Measurements from ENCODE around the gene BBLN. TPM values are rescaled to one million over a fixed set of nuclear protein-coding genes. Genes with fewer than 3 reads are reported as not detected.

BBLN gene, protein sequence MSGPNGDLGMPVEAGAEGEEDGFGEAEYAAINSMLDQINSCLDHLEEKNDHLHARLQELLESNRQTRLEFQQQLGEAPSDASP
- total RNA-seq: 65.9 and 79.5 TPM in 2 replicates

DNA sequence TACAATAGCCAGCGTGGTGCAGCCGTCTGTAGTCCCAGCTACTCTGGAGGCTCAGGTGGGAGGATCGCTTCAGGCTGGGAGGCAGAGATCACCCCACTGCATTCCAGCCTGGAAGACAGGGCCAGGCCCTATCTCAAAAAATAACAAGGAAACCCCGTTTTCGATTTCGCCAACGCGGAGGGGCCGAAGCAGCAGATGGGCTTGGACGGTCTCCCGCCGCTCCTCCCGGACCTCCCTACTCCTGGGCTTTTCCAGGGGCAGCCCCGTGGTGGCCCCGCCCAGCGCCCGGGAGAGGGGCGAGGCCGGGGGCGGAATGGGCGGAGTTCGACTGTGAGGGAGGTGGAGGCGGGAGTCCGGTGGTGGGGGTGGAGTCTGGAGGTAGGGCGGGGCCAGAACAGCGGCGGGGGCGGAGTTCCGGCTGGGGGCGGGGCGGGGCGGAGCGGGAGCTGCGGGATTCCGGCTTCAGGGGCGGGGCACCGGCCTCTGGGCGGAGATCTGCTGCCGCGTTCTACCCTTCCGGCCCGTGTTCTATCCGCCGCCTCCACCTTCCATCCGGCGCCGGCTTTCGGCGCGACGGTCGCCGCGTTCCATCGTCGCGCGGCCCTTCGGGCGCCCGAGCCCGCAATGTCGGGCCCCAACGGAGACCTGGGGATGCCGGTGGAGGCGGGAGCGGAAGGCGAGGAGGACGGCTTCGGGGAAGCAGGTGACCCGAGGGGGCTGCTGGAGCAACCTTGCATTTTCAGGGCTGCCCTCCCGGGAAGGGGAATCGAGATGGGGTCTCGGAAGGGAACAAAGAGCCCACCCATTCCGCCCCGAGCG, at the start of gene BBLN:
Gene BBLN (plus strand): TSS at position 482 of the 819 bp plus-strand sequence. CDS start 143 bp downstream, at position 625.

DNA sequence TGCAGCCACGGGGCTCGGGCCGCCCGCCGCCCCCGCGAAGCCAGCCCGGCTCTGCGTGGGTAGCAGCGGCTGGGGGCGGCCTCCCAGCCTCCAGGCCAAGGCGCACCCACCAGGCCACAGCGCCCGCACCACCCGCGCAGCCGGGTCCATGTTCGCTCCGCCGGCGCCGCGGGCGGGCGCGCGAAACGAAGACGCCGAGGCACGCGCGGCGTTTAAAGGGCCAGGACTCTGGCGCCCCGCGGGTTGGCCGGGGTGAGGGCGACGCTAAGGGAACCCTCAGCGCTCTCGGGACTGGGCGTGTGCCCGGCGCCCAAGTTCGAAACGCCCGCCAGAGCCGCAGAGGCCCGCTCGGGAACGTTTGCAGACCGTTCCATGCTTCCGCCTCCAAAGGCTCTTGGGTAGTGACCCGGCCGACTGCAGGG, 32.5 kb upstream of the BBLN start, which contains the start of gene PTGES2:
Gene PTGES2 (minus strand): TSS at position 162 of the 422 bp plus-strand sequence. CDS start 12 bp downstream, at position 150.

DNA sequence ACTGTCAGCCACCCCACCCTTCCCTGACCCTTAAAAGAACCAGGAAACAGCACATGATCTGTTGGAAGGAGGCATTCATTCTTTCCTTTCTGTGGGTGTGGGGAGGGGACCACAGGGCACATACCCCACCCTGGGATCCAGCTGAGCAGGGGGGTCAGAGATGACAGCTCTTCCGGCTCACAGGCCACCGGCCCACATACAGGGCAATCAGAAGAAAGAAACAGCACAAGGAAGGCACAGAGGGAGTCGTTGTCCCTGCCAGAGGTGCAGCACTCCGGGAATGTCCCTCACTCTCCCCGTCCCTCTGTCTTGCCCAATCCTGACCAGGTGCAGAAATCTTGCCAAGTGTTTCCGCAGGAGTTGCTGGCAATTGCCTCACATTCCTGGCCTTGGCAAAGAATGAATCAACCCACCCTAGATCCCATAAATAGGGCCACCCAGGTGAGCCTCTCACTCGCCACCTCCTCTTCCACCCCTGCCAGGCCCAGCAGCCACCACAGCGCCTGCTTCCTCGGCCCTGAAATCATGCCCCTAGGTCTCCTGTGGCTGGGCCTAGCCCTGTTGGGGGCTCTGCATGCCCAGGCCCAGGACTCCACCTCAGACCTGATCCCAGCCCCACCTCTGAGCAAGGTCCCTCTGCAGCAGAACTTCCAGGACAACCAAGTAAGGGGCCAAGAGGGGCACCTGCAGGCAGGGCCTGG, 10.9 kb upstream of the BBLN start, which contains the start of gene LCN2:
Gene LCN2 (plus strand): TSS at position 453 of the 701 bp plus-strand sequence. CDS start 73 bp downstream, at position 526.

DNA sequence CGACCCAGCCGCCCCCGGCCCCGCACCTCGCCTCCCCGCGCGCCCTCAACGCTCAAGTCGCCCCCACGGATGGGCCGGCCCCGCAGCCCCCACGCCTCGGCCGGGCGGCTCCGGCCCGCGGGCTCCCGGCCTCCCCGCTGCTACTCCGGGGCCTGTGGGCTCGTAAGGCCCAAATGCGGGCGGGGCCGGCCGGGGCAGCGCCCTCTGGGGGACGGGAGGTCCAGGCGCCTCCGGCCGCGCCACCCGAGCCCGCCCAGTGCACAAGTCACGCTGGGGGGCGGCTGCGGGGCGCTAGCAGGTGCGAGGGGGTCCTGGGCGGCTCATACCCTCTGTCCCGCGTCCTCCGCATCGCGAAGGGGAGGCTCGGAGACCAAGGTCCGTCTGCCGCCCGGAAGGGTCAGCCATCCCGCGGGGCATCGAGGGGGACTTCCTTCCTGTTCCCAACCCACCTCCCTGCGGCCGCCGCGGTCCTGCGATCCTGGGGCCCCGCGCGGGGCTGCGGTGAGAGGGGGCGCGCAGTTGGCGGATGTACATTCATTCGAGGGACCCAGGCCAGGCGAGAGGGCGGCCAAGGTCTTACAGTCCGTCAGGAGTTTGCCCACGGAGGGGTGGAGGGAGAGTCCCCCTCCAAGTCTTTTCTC, 31.5 kb downstream of the BBLN start, which contains the start of gene CIZ1:
Gene CIZ1 (minus strand): TSS at position 167 of the 641 bp plus-strand sequence. CDS start 715 bp downstream, outside the sequence.

DNA sequence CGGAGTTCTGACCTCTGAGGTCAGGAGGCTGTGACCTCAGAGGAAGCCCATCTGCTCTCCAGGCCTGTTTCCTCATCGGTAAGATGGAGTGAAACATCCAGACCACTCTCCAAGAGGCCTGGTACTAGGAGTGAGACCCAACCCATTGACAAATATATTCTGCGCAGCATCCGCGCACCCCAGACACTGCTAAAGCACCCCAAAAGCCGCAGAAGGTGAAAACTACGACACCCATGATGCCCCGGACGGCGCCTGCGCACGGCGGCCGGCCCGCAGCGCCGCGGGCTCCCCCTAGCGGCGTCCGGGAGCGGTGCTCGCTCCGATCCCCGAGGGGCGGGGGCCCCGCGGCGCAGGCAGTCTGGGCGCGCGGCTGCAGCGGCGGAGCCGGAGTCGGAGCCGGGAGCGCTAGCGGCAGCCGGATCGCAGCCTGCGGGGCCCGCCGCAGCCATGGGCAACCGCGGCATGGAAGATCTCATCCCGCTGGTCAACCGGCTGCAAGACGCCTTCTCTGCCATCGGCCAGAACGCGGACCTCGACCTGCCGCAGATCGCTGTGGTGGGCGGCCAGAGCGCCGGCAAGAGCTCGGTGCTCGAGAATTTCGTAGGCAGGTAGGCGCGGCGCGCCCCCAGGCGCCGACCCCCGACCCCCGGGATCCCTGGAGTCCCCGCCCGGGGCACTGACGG, 43.1 kb downstream of the BBLN start, which contains the start of gene DNM1:
Gene DNM1 (plus strand): TSS at position 356 of the 683 bp plus-strand sequence. CDS start 92 bp downstream, at position 448.

Other genes with a start within 250 kb of the BBLN start
- gene ST6GALNAC4, start 243.2 kb upstream of the BBLN start, total RNA-seq: 32.0 and 37.7 TPM in 2 replicates
- gene PIP5KL1, start 229.5 kb upstream of the BBLN start, total RNA-seq: 3.8 and 6.0 TPM in 2 replicates
- 12.0 and 13.6 TPM in 2 replicates for gene DPM2, start 222.4 kb upstream of the BBLN start, total RNA-seq
- gene EEIG1, start 179.3 kb upstream of the BBLN start, total RNA-seq: 7.7 and 8.5 TPM in 2 replicates
- gene NAIF1, start 92.9 kb upstream of the BBLN start, total RNA-seq: 9.2 and 10.1 TPM in 2 replicates
- gene SLC25A25, start 92.0 kb upstream of the BBLN start, total RNA-seq: 9.4 and 22.2 TPM in 2 replicates
- gene PTGES2, start 32.5 kb upstream of the BBLN start, total RNA-seq: 65.2 and 112 TPM in 2 replicates
- gene LCN2, start 10.8 kb upstream of the BBLN start, total RNA-seq: 20.5 and 154 TPM in 2 replicates
- 16.9 and 25.6 TPM in 2 replicates for gene CIZ1, start 31.3 kb downstream of the BBLN start, total RNA-seq
- gene DNM1, start 43.1 kb downstream of the BBLN start, total RNA-seq: 2.8 and 6.5 TPM in 2 replicates
- gene GOLGA2, start 115.7 kb downstream of the BBLN start, total RNA-seq: 41.2 and 42.4 TPM in 2 replicates
- 18.8 and 22.8 TPM in 2 replicates for gene SWI5, start 116.0 kb downstream of the BBLN start, total RNA-seq
- 14.9 and 21.5 TPM in 2 replicates for gene TRUB2, start 162.2 kb downstream of the BBLN start, total RNA-seq
- gene COQ4, start 162.6 kb downstream of the BBLN start, total RNA-seq: 31.1 and 31.6 TPM in 2 replicates
- 18.1 and 33.0 TPM in 2 replicates for gene SLC27A4, start 180.3 kb downstream of the BBLN start, total RNA-seq
- gene URM1, start 211.1 kb downstream of the BBLN start, total RNA-seq: 30.5 and 31.3 TPM in 2 replicates